A204.1 (cell line): Measurements from ENCODE around the gene CERS6.
A peak's percentile ranks its signal among the peaks of the same experiment; 100 is the strongest.

Experiments
- FAIRE-seq: peaks from 2 replicates; lab custom pipeline; 2012; peaks lifted over from hg19 to GRCh38; lab: Jason Lieb, UNC

CERS6 gene

DNA sequence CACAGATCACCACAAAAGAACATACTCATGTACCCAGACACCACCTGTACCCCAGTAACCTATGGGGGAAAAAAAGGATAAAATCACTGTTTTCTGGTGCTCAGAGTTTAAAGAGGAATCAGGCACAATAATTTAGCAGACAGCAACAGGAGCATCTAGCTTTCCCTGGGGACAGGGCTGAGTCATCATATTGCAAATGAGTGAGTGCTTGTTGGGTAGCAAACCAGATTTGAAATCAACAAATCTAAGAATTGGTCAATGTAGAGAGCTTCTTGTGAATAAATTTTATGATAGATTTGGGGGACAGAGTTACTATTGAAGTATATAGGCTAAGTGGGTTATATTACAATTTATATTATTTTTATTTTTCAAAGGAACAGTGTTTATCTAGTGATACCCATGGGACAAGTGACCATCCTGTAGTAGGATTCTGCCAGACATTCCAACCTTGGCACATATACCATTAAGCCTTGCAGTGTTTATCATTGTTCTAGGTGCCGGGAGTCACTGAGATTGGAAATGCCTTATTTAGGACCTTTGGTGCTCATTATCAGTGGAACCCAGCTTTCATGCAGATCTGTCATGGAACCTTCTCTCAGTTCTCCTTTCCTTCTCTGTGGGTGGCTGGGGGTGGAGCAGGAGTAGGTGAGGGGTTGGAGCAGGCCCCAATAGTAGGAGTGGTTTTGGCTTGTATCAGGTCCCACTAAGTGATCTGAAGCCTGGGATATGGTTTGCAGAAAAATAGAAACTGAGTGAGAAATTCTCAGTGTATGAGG is 117.2 kb downstream of the CERS6 start:
- FAIRE-seq, result no peak

DNA sequence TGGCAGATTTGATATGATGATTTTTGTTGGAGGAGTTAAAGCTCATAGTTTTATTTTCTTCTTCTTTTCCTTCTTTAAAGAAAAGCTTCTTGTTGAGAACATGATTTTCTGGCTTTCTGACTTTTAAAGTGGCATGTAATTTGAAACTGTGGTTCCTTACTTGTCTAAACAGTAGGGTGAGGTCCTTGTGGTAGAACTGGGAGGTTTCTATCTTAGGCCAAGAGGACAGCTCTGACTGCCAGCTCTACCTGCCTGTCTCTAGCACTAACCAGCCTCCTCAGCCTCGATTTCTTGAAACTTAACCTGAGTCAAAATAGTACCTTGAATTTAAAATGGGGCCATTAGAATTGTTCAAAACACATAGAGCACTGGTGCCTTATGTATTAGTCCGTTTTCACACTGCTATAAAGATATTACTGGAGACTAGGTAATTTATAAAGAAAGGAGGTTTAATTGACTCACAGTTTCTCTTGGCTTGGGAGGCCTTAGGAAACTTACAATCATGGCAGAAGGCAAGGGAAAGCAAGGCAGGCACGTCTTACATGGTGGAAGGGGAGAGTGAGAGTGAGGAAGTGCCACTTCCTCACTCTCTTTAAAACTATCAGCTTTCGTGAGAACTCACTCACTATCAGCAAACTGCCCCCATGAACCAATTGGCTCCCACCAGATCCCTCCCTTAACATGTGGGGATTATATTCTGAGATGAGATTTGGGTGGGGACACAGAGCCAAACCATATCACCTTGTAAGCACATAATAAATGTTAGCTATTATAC is 119.0 kb downstream of the CERS6 start:
- no peak for FAIRE-seq

DNA sequence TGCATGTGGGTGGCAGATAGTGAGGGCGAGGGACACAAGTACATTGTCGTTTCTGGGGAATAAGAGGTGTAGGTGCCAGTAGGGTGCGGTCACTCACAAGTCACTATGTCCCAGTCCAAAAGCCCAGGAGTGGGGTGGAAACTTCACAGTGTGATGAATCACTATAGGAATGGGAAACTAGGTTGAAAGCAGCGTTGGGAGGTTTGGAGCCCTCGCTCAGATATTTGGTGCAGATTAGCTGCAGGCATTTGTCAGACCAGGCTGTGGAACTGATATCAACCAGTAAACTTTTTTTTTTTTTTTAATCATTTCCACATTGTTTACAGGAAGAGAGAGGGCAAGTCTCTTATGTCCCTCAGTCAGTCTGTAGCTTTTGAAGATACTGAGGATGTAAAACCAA is 121.8 kb downstream of the CERS6 start:
- no peak for FAIRE-seq

DNA sequence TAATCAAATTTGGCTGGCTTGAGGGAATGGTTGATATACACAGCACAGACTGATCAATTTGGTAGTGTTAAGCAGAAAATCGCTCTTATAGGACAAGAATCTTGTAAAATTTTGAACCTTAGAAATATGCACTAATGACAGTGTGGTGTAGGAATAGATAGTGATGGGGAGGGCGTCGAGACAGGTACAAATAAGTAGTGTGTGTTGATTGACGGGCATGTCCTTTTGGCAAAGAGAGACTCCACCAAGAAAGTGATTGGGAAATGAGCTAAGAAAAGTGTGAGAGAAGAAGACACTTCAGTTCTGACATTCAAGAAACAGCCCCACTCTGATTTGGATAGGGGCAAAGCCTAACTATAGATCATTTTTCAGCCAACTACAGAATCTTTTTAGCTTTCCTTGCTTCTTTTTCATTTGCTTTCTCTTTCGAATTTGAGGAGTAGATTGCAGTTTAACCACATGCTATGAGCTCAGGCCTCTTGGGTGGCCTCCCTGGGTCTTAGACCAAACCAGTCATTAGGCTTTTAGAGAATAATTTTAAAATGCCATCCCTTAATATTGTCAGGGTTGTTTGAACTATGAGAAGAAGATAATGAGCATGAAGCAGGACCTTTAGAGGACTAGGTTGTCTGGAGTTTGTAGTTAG is 127.1 kb downstream of the CERS6 start:
- FAIRE-seq, result no peak

DNA sequence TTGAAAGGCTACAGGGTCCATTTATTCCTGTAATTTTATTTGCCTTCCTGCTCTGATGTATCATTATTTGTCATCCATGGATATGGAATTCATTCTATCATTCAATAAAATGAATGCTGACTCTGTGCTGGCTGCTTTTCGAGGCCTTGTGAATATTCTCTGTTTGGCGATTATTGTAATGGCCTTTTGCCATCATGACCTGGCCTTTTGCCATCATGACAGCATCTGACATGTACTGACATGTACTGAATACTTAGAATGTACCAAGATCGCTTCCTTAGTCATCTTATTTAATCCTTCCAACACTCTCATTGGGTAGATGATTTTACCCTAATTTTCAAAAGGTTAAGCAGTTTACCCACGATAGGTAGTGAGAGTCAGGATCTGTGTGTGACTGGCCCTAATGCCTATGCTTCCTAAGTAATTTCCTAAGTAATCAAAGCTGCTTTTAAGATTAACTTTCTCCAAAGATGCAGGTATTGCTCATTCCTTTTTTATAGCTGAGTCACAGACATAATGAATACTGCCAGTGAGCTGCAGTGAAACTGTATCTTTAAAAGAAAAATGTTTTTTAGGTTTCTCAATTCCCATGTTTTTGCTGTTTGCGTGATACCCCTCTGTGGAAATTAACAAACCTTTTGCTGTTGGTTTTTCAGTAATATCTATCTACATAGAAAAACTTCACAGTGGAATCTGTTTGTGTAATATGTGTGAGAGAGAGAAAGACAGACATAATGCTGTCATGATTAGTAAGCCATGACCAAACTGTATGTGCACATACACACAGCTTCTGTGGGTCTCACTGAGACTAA is 127.8 kb downstream of the CERS6 start:
- no peak for FAIRE-seq

DNA sequence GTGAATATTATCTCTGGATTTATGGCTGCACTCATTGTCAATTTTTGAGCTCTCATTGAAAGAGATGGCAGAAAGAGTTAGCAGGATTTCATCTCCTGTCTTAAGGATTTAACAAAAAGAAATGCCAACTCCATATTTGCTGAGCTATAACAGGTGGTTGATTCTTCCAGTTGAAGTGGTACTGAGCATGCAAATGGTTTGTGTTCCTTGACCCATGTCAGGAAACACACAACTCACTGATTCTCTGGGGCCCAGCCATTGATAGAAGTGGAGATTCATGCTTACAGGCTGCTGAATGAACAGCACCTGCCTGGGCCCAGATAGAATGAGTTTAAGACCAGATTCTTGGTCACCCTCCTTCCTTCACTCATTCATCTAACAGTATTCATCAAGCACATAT is 128.8 kb downstream of the CERS6 start:
- no peak for FAIRE-seq

DNA sequence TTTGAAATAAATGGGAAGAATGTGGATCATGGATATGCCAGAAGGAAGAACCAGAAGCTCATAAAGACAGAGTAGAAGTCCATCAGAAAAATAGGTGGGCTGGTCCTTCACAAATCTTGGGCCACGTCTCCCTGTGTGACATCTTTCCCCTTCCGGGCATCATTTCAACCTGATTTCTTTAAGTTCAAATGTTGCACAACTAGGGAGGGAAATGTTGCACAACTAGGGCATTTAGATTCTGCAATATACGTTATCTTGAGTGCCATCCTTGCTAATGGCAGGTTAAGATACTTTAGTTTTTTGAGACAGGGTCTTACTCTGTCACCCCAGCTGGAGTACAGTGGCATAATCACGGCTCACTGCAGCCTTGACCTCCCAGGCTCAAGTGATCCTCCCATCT is 129.6 kb downstream of the CERS6 start:
- no peak for FAIRE-seq

DNA sequence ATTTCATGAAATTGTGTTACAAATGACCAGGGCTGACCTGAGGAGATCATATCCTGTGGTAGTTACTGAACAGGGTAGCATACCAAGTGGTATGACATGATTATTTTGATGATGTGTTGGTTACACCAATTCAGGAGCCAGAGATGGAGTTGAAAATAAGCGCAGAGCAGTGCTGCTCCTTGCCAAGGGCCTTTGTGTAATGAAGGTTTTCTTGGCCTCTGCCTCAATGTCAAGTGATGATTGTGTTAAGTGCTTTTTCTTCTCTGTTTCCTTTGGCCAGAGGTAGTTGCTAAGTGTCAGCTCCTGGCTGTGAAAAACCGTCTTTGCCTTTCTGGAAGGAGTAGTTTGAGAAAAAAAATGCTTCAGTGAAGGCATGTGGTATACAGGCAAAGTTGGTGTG is 131.2 kb downstream of the CERS6 start:
- FAIRE-seq, result no peak

DNA sequence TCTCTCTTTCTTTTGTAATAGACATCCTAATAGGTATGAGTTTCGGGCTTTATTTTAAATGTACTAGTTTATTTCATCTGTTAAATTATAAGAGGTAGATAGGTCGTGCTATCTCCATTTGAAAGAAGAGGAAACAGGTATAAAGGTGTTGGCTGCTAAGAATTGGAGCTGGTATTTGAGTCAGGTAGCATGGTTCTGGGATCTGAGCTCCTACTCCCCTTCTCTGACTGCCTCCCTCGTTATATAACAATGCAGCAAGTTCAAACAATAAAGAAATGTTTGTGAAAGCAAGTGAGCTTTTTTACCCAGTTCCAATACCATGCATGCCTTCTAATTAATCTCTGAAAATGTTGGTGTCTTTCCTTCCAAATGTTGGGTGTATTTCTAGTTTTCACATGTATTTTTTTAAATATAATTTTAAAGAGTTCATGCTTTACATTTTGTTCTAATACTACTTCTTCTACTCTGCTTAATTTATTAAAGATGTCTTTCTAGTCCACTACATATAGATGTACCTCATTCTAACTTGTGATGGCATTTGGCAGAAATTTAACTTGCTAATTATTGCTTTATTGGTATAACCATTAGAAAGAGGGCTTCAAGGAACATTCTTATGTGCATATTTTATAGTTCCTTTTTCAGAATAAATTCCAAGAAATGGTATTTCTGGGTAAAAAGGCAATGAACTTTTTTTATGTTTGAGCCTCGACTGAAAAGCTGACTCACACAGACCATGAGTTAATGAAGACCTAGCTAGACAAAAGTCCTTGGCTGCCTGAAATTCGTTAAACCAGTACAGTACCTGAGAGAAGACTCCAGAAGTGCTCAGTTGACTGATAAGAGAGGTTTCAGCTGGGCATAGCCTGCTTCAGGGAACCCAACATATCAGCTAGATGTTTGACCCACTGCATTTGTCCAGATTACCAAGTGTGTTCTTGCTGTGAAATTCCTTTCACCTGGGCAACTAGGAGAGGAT is 133.5 kb downstream of the CERS6 start:
- no peak for FAIRE-seq

DNA sequence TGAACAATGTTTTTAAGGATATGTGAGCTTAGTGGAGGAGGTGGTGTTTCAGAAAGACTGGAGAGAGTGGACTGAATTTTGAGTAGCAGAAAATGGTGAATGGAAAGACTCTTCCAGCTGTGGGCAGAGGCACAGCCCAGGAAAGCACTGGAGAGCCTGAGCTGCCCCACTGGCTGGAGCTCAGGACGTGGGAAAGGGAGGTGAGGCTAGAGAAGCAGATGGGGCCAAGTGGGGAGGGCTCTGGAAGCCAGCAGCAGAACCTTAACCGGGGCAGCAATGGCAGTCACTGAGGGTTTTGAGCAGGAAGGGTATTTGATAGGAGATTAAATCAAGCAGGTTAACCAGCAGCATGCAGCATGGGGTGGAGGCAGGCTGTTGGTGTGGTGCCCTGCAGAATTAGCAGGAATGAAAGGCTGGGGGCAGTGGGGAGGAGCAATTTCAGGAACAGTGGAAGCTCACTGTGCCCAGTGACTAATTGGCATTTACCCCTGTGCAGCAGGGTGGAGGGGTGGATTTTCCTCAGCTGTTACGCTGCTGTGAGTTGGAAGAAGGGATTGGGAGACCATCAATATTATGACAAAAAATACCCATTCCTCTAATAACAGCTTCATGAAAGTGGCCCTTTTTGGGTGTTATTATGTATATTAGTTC is 136.2 kb downstream of the CERS6 start:
- no peak for FAIRE-seq

DNA sequence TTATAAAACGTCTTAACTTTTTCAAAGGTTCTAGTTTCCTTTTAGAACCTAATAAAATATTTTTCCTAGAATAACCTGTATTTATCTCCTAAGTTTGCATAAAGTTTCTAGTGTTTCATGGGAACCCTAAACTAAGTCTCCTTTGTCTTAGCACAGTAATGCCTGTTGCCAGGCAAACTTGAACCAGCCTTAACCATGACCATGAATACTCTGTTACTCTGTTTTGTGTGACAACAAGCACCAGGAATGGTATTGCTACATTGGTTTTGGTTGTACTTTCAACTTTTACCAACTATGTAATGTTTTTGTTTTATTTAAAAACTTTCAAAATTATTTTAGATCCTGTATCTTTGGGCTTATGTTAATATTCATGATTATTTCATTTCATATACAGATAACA is 137.6 kb downstream of the CERS6 start:
- FAIRE-seq, result peak; percentile 54

DNA sequence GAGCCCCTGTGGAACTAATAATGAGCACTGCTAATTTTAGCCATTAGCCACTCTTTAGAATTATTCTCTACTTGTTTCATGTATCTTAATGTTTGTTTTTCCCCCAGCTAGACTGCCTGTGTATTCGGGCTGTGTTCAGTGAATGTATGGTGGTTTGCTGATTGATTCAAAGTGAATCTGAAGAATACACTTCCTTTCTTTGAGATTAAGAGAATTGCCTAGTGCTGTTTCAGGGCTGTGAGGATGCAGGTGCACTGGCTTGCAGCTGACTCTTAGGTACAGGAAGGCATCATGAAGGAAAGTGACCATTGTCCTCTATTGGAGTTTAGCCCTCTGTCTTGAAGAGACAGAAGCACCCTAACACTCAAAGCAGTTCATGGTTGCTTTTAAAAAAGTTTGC is 138.7 kb downstream of the CERS6 start:
- no peak for FAIRE-seq

DNA sequence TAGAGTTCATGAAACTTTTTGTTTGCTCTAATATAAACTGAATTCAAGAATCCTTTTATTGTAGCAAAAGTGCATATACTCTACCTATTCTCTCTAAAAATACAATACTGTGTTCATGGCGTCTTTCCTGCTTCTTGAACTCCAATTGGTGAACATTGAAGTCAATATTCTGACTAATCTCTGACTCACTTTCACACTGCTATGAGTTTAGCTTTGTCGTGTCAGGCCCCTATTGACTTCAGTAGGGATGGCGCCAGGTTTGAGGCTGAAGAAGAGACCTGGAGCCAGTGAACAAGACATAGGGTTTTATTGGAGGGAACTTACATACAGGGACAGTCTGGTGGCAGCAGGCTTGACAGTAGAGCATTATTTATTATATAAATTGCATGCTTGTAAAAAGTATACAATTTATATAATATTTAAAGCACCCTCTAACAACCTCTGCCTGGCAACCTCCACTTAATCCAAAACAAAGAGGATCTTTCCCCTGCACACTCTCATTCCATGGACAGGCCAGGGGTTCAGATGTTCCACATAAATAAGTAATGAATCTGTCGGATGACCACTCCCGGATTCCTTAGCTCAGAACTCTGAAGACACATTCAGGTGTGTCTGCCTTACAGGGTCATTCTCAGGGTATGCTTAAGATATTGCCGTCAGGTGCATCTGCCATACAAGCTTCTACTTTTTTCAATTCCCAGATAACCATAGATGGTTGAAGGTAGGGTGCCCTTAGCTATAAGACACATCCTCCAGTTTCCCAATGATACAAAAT is 141.0 kb downstream of the CERS6 start:
- FAIRE-seq, result no peak

DNA sequence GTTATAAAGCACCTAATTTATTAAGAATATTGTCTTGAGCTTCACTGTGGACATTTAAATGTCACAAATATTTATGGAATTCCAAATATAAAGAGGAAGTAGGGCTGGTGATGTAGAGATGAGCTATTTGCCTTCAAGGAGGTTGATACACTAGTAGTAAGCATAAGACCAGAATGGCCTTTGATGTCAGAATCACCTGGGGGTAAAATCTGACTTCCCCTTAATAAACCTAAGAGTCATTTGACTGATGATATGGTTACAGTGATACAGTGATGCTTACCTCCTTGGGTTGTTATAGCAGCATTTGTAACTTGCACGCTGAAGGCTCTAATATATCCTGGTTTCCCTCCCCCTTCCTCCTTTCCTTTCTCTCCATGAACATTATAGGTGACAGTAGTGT is 143.7 kb downstream of the CERS6 start:
- no peak for FAIRE-seq

DNA sequence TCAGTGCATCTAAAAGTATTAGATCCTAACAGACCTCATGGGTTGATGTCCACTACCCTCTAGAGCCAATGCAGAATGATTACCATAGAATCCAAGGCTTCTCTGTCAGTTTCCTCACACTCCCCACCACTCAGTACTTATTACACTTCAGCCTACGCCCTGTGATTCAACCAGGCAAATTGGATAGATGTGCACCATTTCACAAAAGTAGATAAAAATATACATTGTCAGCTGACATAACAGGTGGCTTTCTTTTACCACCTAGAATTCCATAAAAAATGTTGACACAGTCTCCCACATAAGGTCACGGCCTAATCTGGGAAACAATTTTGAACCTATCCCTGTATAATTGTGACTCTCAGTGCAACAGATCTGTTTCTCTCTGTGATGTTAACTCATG is 144.9 kb downstream of the CERS6 start:
- no peak for FAIRE-seq

DNA sequence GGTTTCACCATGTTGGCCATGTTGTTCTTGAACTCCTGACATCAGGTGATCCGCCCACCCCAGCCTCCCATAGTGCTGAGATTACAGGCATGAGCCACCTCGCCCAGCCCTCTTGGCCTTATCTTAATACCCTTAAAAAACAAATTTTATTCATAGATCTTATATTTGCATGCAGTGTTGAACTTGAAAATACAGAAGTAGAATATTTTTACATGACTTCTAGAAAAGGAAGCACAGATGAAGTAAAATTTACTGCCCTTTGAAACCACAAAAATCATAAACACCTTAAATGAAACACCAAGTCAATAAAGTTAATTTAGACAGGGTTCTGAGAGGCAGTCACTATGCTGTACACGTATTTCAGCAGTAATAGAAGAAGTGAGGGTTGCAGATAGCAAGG is 145.7 kb downstream of the CERS6 start:
- no peak for FAIRE-seq

DNA sequence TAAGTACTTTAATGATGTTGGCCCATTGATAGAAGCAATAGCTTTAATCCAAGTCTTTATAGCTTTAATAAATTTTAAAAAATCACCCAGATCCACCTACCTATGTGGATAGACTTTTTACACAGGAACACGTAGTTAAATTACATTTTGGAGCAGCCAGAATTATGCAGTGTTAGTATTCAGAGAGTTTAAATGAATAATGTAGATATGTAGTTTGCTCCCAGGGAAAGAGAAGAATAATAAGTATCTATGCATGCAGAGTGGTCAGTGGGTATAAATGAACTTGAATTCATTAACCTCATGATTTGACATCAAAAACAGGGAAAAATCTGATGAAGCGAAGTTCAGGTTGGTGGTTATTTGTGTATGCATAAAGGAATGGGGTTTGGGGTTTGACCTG is 146.3 kb downstream of the CERS6 start:
- FAIRE-seq, result no peak

DNA sequence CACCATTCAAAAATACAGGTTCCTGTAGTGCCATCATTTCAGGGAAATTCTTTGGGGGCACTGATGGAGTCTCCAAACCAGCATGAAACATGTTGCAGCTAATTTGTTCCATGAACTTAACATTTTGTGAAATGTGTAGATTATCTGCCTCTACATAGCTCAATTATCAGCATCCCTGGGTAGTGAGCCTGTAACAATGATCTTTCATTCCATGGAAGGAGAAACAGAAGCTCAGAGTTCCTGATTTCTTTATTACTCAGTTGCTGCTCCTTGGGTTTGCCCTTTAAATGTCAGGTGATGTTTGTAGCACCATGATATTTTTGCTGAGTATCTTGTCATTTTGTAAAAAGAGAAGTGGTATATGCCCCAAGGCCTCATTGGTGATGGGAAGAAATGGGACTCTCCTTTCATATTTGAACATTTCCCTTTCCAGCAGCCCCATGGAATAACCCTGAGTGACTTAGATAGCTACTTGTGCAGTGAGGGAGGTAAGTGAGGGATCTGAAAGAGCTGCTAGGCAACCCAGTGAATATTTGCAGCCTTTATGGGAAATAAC is 146.9 kb downstream of the CERS6 start:
- no peak for FAIRE-seq

DNA sequence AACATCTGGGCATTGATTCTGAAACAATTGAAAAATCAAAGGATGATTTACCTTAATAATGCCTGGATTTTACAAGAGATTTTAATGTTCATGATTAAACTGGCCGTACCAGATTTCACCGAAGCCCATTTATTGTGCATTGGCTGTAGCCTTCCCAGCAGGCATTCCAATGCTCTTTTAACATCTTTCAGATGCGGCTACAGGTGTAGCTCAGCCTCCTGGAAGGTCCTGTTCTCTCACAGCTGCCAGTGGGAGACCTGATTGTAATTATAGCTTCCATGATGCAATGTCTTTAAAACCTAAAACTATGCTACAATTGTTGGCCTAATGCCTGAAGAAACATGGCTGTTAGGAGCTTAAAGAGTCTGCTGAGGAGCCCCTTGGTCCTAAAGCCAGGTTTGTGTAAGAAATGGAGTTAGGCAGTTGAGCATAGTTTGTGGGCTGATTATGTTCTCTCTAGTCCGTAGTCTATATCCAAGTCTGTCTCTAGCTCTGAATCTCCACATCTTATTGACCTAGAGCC is 147.4 kb downstream of the CERS6 start:
- FAIRE-seq, result no peak
